OCI-LY1 (cell line): ENCODE results near the gene FOXF1.

Experiments
- H2AFZ ChIP-seq: fragments of 200-600 bp; sonication (generic), shearing (Covaris generic); 2 replicates; pipeline ENCODE4 v1.6.0; 2014; ENCODE audit warnings: antibody characterized with exemption, mild to moderate bottlenecking, low read length
- H3F3A ChIP-seq: fragments of 200-600 bp; sonication (generic), shearing (Covaris generic); 2 replicates; pipeline ENCODE4 v1.6.0; 2014; ENCODE audit warnings: mild to moderate bottlenecking, antibody characterized with exemption, low read length, moderate library complexity; ENCODE audit not compliant: insufficient read depth
- H3K27ac ChIP-seq: fragments of 200-600 bp; sonication (generic); 2 replicates; pipeline ENCODE4 v1.5.1; 2014; ENCODE audit warnings: low read length, mixed run types, mild to moderate bottlenecking, low read depth; ENCODE audit not compliant: poor library complexity, severe bottlenecking
- H3K27me3 ChIP-seq: fragments of 200-600 bp; sonication (generic); 2 replicates; pipeline ENCODE4 v1.6.0; 2014; ENCODE audit warnings: antibody characterized with exemption, mild to moderate bottlenecking, low read length, moderate library complexity; ENCODE audit not compliant: insufficient read depth
- H3K36me3 ChIP-seq: fragments of 200-600 bp; sonication (generic); 2 replicates; pipeline ENCODE4 v1.6.1; 2014; ENCODE audit warnings: mild to moderate bottlenecking, antibody characterized with exemption, low read length, moderate library complexity, mixed read lengths; ENCODE audit not compliant: insufficient read depth
- H3K4me1 ChIP-seq: fragments of 200-600 bp; sonication (generic); 2 replicates; pipeline ENCODE4 v1.5.1; 2014; ENCODE audit warnings: mild to moderate bottlenecking, low read length, moderate library complexity; ENCODE audit not compliant: insufficient read depth, severe bottlenecking
- H3K4me2 ChIP-seq: fragments of 200-600 bp; sonication (generic), shearing (Covaris generic); 2 replicates; pipeline ENCODE4 v1.6.1; 2014; ENCODE audit warnings: low read length
- H3K4me3 ChIP-seq: fragments of 200-600 bp; sonication (generic); 2 replicates; pipeline ENCODE4 v1.5.1; 2014; ENCODE audit warnings: low read length, low read depth, mild to moderate bottlenecking, mixed read lengths; ENCODE audit not compliant: poor library complexity, severe bottlenecking
- H3K79me2 ChIP-seq: fragments of 200-600 bp; shearing (Covaris generic); 2 replicates; pipeline ENCODE4 v1.6.1; 2016; ENCODE audit warnings: mixed run types, low read length, mixed read lengths; ENCODE audit not compliant: insufficient read depth
- H3K9ac ChIP-seq: fragments of 200-600 bp; sonication (generic), shearing (Covaris generic); 2 replicates; pipeline ENCODE4 v1.6.1; 2014; ENCODE audit warnings: mild to moderate bottlenecking, low read length, mixed read lengths
- H3K9me2 ChIP-seq: fragments of 200-600 bp; sonication (generic), shearing (Covaris generic); 2 replicates; pipeline ENCODE4 v1.6.1; 2014; ENCODE audit warnings: low read depth, mild to moderate bottlenecking, low read length, mixed read lengths
- H3K9me3 ChIP-seq: fragments of 200-600 bp; shearing (Covaris generic); 2 replicates; pipeline ENCODE4 v1.6.1; 2014; ENCODE audit warnings: low read length, mixed read lengths
- H4K20me1 ChIP-seq: fragments of 200-600 bp; sonication (generic), shearing (Covaris generic); 2 replicates; pipeline ENCODE4 v1.6.0; 2016; ENCODE audit warnings: mild to moderate bottlenecking, low read length; ENCODE audit not compliant: insufficient read depth
- CTCF ChIP-seq: fragments of 200-600 bp; sonication (generic), shearing (Covaris generic); IDR thresholded peaks from 2 replicates; pipeline ENCODE4 v1.5.1; 2017; ENCODE audit warnings: mild to moderate bottlenecking, antibody characterized with exemption, low read length, moderate library complexity, mixed read lengths
- EZH2 ChIP-seq: fragments of 200-600 bp; sonication (generic), shearing (Covaris generic); IDR thresholded peaks from 2 replicates; pipeline ENCODE4 v1.8.0; 2017; ENCODE audit warnings: borderline replicate concordance, mixed run types, mild to moderate bottlenecking, antibody characterized with exemption, low read length, moderate library complexity, mixed read lengths

The FOXF1 gene

GRCh38 chr16:86492961-86493629 lies 17.2 kb upstream of the FOXF1 start:
- Histone ChIP-seq H3K27ac (no peak overlapping the region), H3K9me2 (no peaks in the 10 kb centered on the region), H3K9ac (no peak overlapping the region), H3K79me2 (no peaks in the 10 kb centered on the region), H3K36me3 (no peaks in the 10 kb centered on the region), H3K4me1 (no peaks in the 10 kb centered on the region), H3K27me3 (no peaks in the 10 kb centered on the region), H3K9me3 (no peaks in the 10 kb centered on the region), H3F3A (no peaks in the 10 kb centered on the region), H3K4me2 (no peak overlapping the region), H3K4me3 (no peak overlapping the region), H2AFZ (no peak overlapping the region), H4K20me1 (no peaks in the 10 kb centered on the region)
- TF ChIP-seq CTCF (no peak), EZH2 (no peak)

GRCh38 chr16:86494039-86494564 lies 16.2 kb upstream of the FOXF1 start:
- no peaks in the 10 kb centered on the region for H3K9me3 ChIP-seq
- no peak overlapping the region for H3K4me3 ChIP-seq
- H3K9ac ChIP-seq = no peak overlapping the region
- H2AFZ ChIP-seq = no peak overlapping the region
- no peak overlapping the region for H3K4me2 ChIP-seq
- no peaks in the 10 kb centered on the region for H4K20me1 ChIP-seq
- H3F3A ChIP-seq = no peaks in the 10 kb centered on the region
- H3K27ac ChIP-seq = no peak overlapping the region
- H3K9me2 ChIP-seq = no peaks in the 10 kb centered on the region
- H3K27me3 ChIP-seq = no peaks in the 10 kb centered on the region
- H3K4me1 ChIP-seq = no peaks in the 10 kb centered on the region
- no peaks in the 10 kb centered on the region for H3K79me2 ChIP-seq
- H3K36me3 ChIP-seq = no peaks in the 10 kb centered on the region
- TF ChIP-seq EZH2 (no peak), CTCF (no peak)

GRCh38 chr16:86494565-86495356 lies 15.6 kb upstream of the FOXF1 start:
- Histone ChIP-seq H3K4me3 (no peak overlapping the region), H3K4me2 (no peak overlapping the region), H4K20me1 (no peaks in the 10 kb centered on the region), H3F3A (no peaks in the 10 kb centered on the region), H3K27me3 (no peaks in the 10 kb centered on the region), H3K36me3 (no peaks in the 10 kb centered on the region), H2AFZ (no peak overlapping the region), H3K4me1 (no peaks in the 10 kb centered on the region), H3K27ac (no peak overlapping the region), H3K9me2 (no peaks in the 10 kb centered on the region), H3K9me3 (no peaks in the 10 kb centered on the region), H3K9ac (no peak overlapping the region), H3K79me2 (no peaks in the 10 kb centered on the region)
- TF ChIP-seq EZH2 = no peak
- no peak for TF ChIP-seq CTCF
